WTC11 (cell line): ENCODE measurements around the gene SMURF1. TPM values are rescaled to one million over a fixed set of nuclear protein-coding genes. Genes with fewer than 3 reads are reported as not detected.

Experiments used
- ATAC-seq: fragments of 200-7000 bp; cut with Tn5 transposase; 2 replicates; pipeline ENCODE4 v1.10.0; 2021; ENCODE audit warnings: mild to moderate bottlenecking, moderate library complexity
- CTCF ChIA-PET: fragments of 300-600 bp; sonication (Branson Sonifier 250); formaldehyde crosslinking; loops from one replicate; lab custom pipeline; 2021; ENCODE audit warnings: antibody characterized with exemption; lab: Charles Lee
- POLR2A ChIA-PET: fragments of 350-600 bp; sonication (Branson Sonifier 250); formaldehyde crosslinking; loops from one replicate; lab custom pipeline; 2021; ENCODE audit warnings: antibody characterized with exemption; lab: Charles Lee
- DNase-seq: peaks from one replicate; pipeline ENCODE4 v3.0.0; 2021; ENCODE audit warnings: low spot score
- H3K27ac Mint-ChIP-seq: 2 replicates; pipeline ENCODE4 v1.8.0; 2021; ENCODE audit warnings: mixed read lengths
- H3K27me3 Mint-ChIP-seq: 2 replicates; pipeline ENCODE4 v1.8.0; 2021; ENCODE audit warnings: low read depth, mild to moderate bottlenecking, moderate library complexity, mixed read lengths
- H3K36me3 Mint-ChIP-seq: 2 replicates; pipeline ENCODE4 v1.8.0; 2021; ENCODE audit warnings: mixed read lengths
- H3K4me1 Mint-ChIP-seq: 2 replicates; pipeline ENCODE4 v1.8.0; 2022; ENCODE audit warnings: mixed read lengths
- H3K4me3 Mint-ChIP-seq: 2 replicates; pipeline ENCODE4 v1.8.0; 2021; ENCODE audit warnings: mild to moderate bottlenecking, moderate library complexity, mixed read lengths
- H3K9me3 Mint-ChIP-seq: 2 replicates; pipeline ENCODE4 v1.8.0; 2021; ENCODE audit warnings: mixed read lengths
- CBFB ChIP-seq: sonication (generic); formaldehyde crosslinking; IDR thresholded peaks from 2 replicates; pipeline ENCODE4 v1.8.1; 2022; ENCODE audit warnings: mild to moderate bottlenecking, low read depth, missing genetic modification reagents
- FOXK1 ChIP-seq: sonication (generic); formaldehyde crosslinking; IDR thresholded peaks from 2 replicates; pipeline ENCODE4 v1.8.0; 2022; ENCODE audit warnings: mild to moderate bottlenecking, moderate library complexity, missing genetic modification reagents
- FOXP1 ChIP-seq: sonication (generic); formaldehyde crosslinking; IDR thresholded peaks from 2 replicates; pipeline ENCODE4 v1.8.0; 2022; ENCODE audit warnings: missing genetic modification reagents, mild to moderate bottlenecking, moderate library complexity, borderline replicate concordance
- GTF2I ChIP-seq: fragments of 250-450 bp; sonication (Bioruptor Pico); conservative IDR thresholded peaks from 2 replicates; pipeline ENCODE4 v1.4.0; 2021; ENCODE audit warnings: mild to moderate bottlenecking
- SMAD3 ChIP-seq: sonication (generic); formaldehyde crosslinking; IDR thresholded peaks from 2 replicates; pipeline ENCODE4 v1.8.0; 2022; ENCODE audit warnings: missing genetic modification reagents, mild to moderate bottlenecking, borderline replicate concordance
- ZBTB21 ChIP-seq: sonication (generic); formaldehyde crosslinking; IDR thresholded peaks from 2 replicates; pipeline ENCODE4 v1.8.1; 2023; ENCODE audit warnings: mild to moderate bottlenecking, missing genetic modification reagents, borderline replicate concordance
- ZNF138 ChIP-seq: sonication (generic); formaldehyde crosslinking; conservative IDR thresholded peaks from 2 replicates; pipeline ENCODE4 v1.8.1; 2022; ENCODE audit warnings: mild to moderate bottlenecking, moderate library complexity, missing genetic modification reagents
- ZNF219 ChIP-seq: sonication (generic); formaldehyde crosslinking; IDR thresholded peaks from 2 replicates; pipeline ENCODE4 v1.8.0; 2023; ENCODE audit warnings: missing genetic modification reagents, mild to moderate bottlenecking, borderline replicate concordance
- ZNF263 ChIP-seq: sonication (generic); formaldehyde crosslinking; IDR thresholded peaks from 2 replicates; pipeline ENCODE4 v1.8.1; 2022; ENCODE audit warnings: low read depth, mild to moderate bottlenecking, moderate library complexity, missing genetic modification reagents
- ZNF317 ChIP-seq: sonication (generic); formaldehyde crosslinking; IDR thresholded peaks from 2 replicates; pipeline ENCODE4 v1.8.1; 2023; ENCODE audit warnings: low read depth, mild to moderate bottlenecking, moderate library complexity, missing genetic modification reagents, borderline replicate concordance
- total RNA-seq: library from RNA; stranded (reverse); gene quantifications from 3 replicates; pipeline ENCODE4 v1.2.3, GENCODE V29; 2021
- TF ChIP-seq, protein P1 (sequence below): sonication (generic); formaldehyde crosslinking; IDR thresholded peaks from 2 replicates; pipeline ENCODE4 v1.8.0; 2022; ENCODE audit warnings: mild to moderate bottlenecking, missing genetic modification reagents
- TF ChIP-seq, protein P2 (sequence below): fragments of 250-450 bp; sonication (Bioruptor Pico); IDR thresholded peaks from 2 replicates; pipeline ENCODE4 v1.8.0; 2021; ENCODE audit warnings: mild to moderate bottlenecking
- TF ChIP-seq, protein P3 (sequence below): fragments of 200-600 bp; IDR thresholded peaks from 2 replicates; pipeline ENCODE4 v1.8.0; 2022; ENCODE audit warnings: antibody characterized with exemption
- TF ChIP-seq, protein P4 (sequence below): sonication (generic); formaldehyde crosslinking; IDR thresholded peaks from 2 replicates; pipeline ENCODE4 v1.8.1; 2022; ENCODE audit warnings: low read depth, missing genetic modification reagents, borderline replicate concordance
- TF ChIP-seq, protein P5 (sequence below): sonication (generic); formaldehyde crosslinking; IDR thresholded peaks from 2 replicates; pipeline ENCODE4 v1.8.1; 2022; ENCODE audit warnings: mild to moderate bottlenecking, moderate library complexity, missing genetic modification reagents
- TF ChIP-seq, protein P6 (sequence below): sonication (generic); formaldehyde crosslinking; IDR thresholded peaks from 2 replicates; pipeline ENCODE4 v1.8.0; 2023; ENCODE audit warnings: mild to moderate bottlenecking, missing genetic modification reagents

Gene SMURF1
- total RNA-seq, 1 experiment from 2014 or later: 23.2 TPM

DNA sequence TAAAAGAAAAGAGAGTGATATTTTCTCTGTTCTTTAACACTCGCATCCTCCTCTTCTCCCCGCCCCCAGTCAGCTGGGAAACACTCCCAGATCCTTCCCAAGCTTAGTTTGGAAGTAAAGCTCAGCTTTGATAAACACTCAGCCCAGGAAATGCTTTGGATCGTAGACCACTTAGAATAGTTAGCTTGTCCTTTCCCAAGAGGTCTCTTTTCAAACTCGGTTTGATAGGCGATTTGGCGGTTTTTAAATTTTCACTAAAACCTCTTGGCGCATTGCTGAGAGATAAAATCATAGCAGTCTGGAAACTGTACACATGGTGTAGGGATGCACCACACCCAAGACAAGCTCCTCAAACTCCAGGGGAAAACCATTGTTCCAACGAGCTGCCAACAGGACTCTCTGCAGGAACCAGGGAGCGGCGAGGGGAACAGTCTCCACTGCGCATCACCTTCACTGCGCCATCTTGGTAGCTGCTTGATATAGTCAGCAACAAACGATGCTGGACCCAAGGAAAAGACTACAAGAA, 22.3 kb downstream of the SMURF1 start:
- TF ChIP-seq, protein P1, sequence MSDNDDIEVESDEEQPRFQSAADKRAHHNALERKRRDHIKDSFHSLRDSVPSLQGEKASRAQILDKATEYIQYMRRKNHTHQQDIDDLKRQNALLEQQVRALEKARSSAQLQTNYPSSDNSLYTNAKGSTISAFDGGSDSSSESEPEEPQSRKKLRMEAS (CRISPR knock-in tag): no peak
- TF ChIP-seq ZNF317 (CRISPR knock-in tag) (no peak), FOXK1 (CRISPR knock-in tag) (no peak), CBFB (no peak), ZBTB21 (no peak), FOXP1 (no peak)
- TF ChIP-seq, protein P2, sequence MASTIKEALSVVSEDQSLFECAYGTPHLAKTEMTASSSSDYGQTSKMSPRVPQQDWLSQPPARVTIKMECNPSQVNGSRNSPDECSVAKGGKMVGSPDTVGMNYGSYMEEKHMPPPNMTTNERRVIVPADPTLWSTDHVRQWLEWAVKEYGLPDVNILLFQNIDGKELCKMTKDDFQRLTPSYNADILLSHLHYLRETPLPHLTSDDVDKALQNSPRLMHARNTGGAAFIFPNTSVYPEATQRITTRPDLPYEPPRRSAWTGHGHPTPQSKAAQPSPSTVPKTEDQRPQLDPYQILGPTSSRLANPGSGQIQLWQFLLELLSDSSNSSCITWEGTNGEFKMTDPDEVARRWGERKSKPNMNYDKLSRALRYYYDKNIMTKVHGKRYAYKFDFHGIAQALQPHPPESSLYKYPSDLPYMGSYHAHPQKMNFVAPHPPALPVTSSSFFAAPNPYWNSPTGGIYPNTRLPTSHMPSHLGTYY (CRISPR knock-in tag): no peak
- TF ChIP-seq, protein P3, sequence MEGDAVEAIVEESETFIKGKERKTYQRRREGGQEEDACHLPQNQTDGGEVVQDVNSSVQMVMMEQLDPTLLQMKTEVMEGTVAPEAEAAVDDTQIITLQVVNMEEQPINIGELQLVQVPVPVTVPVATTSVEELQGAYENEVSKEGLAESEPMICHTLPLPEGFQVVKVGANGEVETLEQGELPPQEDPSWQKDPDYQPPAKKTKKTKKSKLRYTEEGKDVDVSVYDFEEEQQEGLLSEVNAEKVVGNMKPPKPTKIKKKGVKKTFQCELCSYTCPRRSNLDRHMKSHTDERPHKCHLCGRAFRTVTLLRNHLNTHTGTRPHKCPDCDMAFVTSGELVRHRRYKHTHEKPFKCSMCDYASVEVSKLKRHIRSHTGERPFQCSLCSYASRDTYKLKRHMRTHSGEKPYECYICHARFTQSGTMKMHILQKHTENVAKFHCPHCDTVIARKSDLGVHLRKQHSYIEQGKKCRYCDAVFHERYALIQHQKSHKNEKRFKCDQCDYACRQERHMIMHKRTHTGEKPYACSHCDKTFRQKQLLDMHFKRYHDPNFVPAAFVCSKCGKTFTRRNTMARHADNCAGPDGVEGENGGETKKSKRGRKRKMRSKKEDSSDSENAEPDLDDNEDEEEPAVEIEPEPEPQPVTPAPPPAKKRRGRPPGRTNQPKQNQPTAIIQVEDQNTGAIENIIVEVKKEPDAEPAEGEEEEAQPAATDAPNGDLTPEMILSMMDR: no peak
- H3K9me3 Mint-ChIP-seq: peaks cover 20% of the 10 kb centered on the region
- no peak for ATAC-seq
- ChIA-PET CTCF (interaction anchor here (0.6 kb wide), 1 partner anchor 36 kb away, joined by 3 read pairs; no protein-coding TSS in a partner anchor), POLR2A (no interaction called here)
- no peaks in the 10 kb centered on the region for H3K27me3 Mint-ChIP-seq
- peaks cover 17% of the 10 kb centered on the region for H3K4me1 Mint-ChIP-seq
- DNase-seq: no peak
- H3K36me3 Mint-ChIP-seq: peaks cover 9% of the 10 kb centered on the region
- H3K27ac Mint-ChIP-seq: no peak overlapping the region
- no peak overlapping the region for H3K4me3 Mint-ChIP-seq

DNA sequence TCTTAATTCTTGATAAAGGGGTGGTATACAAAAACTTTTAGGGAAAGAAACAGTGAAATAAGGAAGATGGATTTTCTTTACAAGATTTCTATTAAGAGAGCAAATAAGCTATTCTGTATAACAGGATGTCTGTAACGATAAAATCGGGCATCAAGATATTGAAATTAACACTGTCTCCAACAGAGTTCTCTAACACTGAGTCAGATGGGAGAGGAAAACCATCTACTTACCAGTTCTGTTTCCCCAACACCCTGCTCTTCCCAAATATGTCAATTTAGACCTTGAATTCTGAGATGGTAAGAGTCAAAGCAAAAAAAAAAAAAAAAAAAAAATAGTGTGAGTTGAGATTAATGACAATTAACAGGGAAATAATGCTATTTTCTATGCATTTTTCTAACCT, 23.0 kb downstream of the SMURF1 start:
- H3K27ac Mint-ChIP-seq: no peak overlapping the region
- POLR2A ChIA-PET: interaction anchor here (0.6 kb wide), 1 partner anchor 49 kb away, joined by 4 read pairs; no protein-coding TSS in a partner anchor

More for the DNA sequence above, 23.0 kb downstream of the SMURF1 start:
- ATAC-seq: no peak
- peaks cover 16% of the 10 kb centered on the region for H3K4me1 Mint-ChIP-seq
- H3K36me3 Mint-ChIP-seq: peaks cover 9% of the 10 kb centered on the region
- DNase-seq: no peak
- H3K9me3 Mint-ChIP-seq: peaks cover 22% of the 10 kb centered on the region
- no peaks in the 10 kb centered on the region for H3K27me3 Mint-ChIP-seq
- TF ChIP-seq, protein P4, sequence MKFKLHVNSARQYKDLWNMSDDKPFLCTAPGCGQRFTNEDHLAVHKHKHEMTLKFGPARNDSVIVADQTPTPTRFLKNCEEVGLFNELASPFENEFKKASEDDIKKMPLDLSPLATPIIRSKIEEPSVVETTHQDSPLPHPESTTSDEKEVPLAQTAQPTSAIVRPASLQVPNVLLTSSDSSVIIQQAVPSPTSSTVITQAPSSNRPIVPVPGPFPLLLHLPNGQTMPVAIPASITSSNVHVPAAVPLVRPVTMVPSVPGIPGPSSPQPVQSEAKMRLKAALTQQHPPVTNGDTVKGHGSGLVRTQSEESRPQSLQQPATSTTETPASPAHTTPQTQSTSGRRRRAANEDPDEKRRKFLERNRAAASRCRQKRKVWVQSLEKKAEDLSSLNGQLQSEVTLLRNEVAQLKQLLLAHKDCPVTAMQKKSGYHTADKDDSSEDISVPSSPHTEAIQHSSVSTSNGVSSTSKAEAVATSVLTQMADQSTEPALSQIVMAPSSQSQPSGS (CRISPR knock-in tag): no peak
- TF ChIP-seq, protein P5, sequence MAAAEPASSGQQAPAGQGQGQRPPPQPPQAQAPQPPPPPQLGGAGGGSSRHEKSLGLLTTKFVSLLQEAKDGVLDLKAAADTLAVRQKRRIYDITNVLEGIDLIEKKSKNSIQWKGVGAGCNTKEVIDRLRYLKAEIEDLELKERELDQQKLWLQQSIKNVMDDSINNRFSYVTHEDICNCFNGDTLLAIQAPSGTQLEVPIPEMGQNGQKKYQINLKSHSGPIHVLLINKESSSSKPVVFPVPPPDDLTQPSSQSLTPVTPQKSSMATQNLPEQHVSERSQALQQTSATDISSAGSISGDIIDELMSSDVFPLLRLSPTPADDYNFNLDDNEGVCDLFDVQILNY: no peak
- TF ChIP-seq, protein P6, sequence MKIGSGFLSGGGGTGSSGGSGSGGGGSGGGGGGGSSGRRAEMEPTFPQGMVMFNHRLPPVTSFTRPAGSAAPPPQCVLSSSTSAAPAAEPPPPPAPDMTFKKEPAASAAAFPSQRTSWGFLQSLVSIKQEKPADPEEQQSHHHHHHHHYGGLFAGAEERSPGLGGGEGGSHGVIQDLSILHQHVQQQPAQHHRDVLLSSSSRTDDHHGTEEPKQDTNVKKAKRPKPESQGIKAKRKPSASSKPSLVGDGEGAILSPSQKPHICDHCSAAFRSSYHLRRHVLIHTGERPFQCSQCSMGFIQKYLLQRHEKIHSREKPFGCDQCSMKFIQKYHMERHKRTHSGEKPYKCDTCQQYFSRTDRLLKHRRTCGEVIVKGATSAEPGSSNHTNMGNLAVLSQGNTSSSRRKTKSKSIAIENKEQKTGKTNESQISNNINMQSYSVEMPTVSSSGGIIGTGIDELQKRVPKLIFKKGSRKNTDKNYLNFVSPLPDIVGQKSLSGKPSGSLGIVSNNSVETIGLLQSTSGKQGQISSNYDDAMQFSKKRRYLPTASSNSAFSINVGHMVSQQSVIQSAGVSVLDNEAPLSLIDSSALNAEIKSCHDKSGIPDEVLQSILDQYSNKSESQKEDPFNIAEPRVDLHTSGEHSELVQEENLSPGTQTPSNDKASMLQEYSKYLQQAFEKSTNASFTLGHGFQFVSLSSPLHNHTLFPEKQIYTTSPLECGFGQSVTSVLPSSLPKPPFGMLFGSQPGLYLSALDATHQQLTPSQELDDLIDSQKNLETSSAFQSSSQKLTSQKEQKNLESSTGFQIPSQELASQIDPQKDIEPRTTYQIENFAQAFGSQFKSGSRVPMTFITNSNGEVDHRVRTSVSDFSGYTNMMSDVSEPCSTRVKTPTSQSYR (CRISPR knock-in tag): no peak
- TF ChIP-seq GTF2I (CRISPR knock-in tag) (no peak), ZNF263 (CRISPR knock-in tag) (no peak), ZNF219 (CRISPR knock-in tag) (no peak), SMAD3 (no peak), FOXK1 (CRISPR knock-in tag) (no peak), ZNF138 (no peak)
- CTCF ChIA-PET: interaction anchor here (0.7 kb wide), 1 partner anchor 147 kb away, joined by 3 read pairs; no protein-coding TSS in a partner anchor
- H3K4me3 Mint-ChIP-seq: no peak overlapping the region
